Globus pallidus (tissue), 1 donor: ENCODE measurements around the gene CARD19.
"Not testable (repeated sequence)": the region's sequence is repeated elsewhere in the genome, so short reads cannot be mapped to it uniquely, and the experiment has no call there.

ENCODE experiments used
- DNase-seq: peaks from one replicate; pipeline ENCODE4 v3.0.0-alpha.2; 2015; ENCODE audit warnings: low spot score

Gene CARD19

GRCh38 chr9:93134015-93134739 is 38.2 kb downstream of the CARD19 start, which contains the start of gene NINJ1:
Gene NINJ1, minus strand, starts transcription at chr9:93134251. Its CDS starts 34 bp downstream, at chr9:93134217.
- peak; percentile 80 for DNase-seq

DNA sequence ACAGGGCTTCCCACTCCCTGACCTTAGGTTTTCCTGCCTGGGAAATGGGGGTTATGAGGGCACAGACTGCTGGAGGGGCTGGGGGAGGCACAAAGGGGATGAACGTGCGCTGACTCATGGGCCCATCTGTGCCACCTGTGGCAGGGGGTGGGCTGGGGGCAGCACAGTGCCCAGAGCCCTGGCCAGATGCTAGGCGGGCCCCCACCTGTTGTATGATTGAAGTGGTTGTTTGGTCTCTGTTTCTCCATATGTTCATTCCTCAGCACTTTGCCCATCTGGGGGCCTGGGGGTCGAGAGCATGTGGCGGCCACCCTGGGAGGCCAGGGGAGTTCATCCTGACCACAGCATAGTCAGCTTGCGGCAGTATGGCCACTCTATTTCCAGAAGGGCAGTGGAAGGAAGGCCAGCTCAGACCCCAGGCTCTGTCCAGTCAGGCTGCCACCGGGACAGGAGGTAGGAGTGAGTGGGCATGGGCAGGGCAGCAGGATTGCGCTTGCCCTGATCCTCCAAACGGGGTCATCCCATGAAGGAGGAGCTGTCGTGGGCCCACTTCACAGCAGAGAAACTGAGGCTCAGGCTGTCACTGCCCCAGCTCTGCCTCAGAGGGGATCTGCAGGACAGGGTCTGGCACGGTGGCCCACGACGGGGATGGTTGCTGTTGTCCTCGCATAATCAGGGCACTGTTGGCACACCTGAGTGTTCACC is 38.9 kb downstream of the CARD19 start:
- no peak for DNase-seq

DNA sequence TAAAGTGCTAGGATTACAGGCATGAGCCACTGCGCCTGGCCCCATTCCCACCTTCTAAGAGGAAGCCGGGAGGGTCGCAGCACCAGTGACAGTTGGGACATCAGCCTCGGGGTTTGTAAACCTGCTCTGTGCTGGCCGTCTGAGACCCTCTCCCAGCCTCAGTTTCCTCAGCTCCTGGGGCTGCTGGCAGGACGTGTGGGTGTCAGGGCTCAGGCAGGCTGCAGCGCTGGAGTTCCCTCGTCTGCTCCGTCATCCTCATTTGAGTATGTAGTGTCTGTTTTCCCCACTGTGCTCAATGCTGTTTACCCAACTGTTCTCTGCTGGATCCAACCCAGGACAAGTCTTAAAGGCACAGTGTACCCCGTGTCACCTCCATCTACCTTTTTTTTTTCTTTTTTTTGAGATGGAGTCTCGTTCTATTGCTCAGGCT is 40.0 kb downstream of the CARD19 start:
- DNase-seq, result peak; percentile 55

DNA sequence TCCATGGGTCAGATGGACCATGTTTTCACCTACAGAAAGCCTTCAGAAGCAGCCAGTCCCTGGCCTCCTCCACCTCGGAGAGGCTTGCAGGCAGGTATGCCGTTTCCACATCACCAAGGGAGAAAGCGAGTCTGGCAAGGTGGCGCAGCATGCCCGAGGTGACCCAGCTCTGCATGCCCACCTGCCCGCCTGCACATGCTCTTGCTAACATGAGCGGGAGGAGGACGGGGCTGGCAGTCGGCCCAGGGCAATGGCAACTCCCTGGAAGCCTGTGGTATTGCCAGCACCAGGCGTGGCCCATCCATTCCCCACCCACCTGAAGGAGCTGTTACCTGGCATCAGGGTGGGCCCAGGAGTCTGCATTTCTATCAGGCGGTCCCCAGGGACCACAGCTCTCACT is 41.3 kb downstream of the CARD19 start:
- no peak for DNase-seq

DNA sequence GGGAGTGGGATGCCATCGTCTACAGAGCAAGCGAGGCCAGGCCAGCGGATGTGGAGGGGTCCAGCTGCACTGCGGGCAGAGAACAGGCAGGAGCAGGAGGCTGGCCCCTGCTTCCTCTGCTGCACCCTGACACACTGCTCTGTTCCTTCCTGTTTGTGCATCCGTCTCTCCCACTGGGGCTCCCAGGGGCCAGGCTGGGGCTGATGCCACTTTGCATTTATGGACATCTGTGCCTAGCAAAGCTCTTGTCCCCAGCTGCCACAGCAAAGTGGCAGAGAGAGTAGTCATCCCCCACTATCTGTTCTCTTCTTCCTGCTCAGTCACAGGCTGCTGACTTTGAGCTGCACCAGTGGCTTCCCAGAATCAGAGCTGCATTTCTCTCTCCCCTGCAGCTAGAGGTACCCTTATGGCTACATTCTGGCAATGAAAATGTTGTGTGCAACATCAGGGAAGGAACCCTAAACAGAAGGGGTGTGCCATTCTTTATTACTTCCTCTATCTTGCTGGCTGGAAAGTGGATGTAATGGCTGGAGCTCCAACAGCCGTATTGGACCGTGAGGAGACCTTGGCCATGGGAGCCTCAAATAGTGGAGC is 42.3 kb downstream of the CARD19 start:
- peak; percentile 49 for DNase-seq

DNA sequence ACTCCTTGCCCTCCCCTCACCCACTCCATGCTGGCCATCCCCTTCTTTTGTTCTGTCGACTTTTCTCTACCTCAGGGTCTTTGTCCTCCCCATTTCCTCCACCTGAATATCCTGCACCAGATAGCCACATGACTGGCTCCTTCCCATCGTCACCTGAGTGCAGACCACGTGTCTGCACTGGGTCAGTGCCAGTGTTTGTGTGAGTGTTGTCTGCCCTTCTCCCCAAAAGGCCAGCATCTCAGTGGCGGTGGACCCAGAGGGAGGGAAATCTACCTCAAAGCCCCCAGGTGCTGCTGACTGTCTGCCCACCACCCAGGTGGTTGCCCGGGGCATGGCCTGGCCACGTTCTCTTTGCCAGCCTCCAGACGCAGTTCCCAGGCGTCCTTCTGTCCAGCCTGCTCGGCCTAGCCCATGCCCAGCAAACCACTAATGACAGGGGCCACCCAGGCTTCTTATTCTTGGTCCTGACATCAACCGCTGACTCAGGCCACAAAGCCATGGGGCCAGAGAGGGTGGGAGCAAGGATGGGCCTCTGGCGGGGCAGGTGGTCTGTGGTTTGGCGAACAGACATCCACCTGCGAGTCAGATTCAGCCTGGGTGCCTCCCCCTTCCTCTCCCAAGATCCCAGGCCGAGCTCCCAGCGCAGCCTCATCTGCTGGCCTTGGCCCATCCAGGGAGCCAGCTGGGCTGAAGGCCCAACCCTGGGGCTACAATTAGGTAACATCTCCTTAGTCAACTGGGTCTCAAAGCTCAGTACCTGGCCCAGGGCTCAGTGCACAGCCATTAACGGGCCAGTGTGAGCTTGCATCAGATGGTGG is 43.6 kb downstream of the CARD19 start:
- no peak for DNase-seq

DNA sequence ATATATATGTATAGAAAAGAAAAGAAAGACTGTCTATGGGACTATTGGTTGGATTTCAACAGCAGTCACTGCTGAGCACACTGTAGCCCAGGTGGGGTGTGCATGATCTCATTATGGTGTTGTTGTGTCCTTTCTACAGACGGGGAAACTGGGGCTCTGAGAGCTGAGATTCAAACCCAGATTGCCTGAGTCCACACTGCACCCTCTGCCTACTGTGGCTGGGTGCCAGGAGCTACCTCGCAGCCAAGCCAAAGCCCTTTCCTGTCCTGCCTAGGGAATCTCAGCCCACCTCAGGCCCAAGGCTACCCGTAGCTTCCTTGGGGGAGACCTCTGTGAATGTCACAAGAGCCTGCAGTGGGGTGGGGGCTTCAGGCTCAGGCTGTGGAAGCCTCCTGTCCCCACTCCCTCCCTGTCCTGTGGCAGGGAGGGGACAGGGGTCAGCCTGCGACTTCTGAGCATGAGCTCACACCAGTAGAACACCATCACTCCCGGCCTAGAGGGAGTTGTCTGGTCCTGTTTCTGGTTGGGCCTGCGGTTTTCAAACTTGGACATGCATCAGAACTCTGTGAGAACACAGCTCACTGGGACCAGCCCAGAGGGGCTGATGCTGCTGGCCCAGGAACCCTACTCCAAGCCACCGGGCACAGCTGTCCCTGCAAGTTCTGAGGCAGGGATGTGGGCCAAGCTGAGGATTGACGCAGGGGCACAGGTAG is 45.9 kb downstream of the CARD19 start:
- no peak for DNase-seq

- peak; percentile 98 for DNase-seq
Observed at GRCh38 chr9:93143830-93144530, 48.0 kb downstream of the CARD19 start.

DNA sequence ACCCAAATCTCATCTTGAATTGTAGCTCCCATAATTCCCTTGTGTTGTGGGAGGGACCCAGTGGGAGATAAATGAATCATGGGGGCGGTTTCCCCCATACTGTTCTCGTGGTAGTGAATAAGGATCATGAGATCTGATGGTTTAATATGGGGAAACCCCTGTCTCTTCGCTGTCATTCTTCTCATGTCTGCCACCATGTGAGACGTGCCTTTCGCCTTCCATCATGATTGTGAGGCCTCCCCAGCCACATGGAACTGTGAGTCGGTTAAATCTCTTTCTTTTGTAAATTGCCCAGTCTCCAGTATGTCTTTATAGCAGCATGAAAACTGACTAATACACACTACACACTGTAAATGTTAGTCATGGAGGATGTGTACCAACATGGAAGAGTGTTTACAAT is 50.7 kb downstream of the CARD19 start:
- not testable (repeated sequence) for DNase-seq

GRCh38 chr9:93147632-93148031 is 51.6 kb downstream of the CARD19 start:
- no peak for DNase-seq

GRCh38 chr9:93148721-93149120 is 52.7 kb downstream of the CARD19 start:
- DNase-seq, result no peak

- no peak for DNase-seq
Observed at GRCh38 chr9:93149361-93149760, 53.3 kb downstream of the CARD19 start.

DNA sequence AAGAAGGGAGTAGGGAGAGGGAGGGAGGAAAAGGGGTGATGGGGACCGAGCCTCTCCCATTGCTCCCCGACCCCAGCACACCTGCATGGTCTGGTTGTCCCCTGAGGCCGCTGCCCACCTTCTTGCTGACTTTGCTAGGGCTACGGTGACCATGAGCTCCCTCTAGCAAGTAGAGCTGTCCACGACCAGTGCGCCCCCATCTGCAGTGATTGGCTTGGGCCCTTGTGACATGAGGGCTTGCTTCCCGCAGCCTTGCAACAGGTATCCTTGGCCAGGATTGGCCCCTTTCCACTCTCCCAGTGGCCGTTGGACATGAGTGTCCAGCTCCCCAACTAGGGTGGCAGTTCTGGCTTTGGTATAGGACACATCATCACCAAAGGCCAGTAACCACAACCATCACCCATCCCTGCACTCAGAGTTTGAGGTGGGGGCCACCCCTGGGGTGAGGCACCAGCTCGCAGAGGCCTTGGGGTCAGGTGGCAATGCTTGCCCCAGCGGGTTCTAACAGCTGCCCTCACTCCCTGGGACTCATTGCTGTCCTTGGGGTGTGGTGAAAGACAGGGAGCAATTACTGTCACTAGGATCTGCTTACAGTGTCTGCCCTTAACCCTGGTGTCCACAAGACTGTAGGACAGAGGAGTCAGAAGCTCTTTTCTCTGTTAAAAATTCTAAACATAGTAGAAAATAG is 55.2 kb downstream of the CARD19 start:
- no peak for DNase-seq

DNA sequence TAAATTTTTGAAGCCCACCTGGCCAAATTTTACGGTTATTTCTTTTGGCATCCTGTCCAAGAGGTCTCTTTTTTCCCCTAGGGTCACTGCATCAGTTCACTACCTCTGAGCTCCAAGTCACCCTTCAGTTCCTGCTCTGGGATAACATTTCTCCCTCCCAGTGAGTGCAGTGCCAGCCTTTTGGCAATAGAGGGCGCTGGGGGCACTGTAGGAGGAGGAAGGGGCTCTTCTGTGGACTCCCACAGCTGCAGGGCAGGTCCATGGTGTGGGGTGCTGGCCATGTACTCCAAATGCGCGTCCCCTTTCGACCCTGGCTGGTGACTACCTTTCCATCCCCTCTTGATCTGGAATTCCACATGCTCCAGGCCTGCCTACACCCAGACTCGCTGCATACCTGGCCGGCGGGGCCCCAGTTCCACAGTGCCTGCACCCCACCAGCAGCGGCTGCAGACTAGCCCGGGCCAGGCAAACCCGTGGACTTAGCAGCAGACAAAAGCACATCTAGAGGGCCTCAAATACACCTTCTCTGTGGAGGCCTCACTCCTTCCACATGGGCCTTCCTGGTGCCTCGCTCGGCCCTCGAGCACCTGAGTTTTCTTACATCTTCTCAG is 58.4 kb downstream of the CARD19 start:
- no peak for DNase-seq

GRCh38 chr9:93155716-93156474 is 59.9 kb downstream of the CARD19 start:
- DNase-seq, result peak; percentile 85

DNA sequence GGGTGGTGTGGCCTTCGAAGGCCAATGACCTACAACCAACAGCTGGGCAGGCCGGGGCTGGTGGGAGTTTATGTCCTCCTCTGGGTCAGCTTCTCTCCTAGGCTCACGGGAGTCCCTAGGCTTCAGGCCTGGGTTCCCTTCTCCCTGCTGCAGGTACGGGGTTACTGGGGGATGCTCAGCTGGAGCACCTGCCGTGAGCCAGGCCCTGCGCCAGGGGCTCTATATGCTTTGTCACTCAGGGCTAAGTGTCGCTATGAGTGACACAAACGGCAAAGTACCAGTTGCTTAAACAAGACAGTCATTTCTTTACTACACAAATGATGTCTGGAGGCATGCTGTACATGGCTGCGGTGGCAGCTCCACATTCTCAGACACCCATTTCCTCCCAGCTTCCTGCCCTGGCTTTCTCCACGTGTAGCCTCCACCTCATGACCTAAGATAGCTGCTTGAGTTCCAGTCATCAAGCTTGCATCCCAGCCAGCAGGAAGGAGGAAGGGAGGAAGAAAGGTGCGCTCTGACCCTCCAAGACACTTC is 60.5 kb downstream of the CARD19 start:
- DNase-seq, result no peak

DNA sequence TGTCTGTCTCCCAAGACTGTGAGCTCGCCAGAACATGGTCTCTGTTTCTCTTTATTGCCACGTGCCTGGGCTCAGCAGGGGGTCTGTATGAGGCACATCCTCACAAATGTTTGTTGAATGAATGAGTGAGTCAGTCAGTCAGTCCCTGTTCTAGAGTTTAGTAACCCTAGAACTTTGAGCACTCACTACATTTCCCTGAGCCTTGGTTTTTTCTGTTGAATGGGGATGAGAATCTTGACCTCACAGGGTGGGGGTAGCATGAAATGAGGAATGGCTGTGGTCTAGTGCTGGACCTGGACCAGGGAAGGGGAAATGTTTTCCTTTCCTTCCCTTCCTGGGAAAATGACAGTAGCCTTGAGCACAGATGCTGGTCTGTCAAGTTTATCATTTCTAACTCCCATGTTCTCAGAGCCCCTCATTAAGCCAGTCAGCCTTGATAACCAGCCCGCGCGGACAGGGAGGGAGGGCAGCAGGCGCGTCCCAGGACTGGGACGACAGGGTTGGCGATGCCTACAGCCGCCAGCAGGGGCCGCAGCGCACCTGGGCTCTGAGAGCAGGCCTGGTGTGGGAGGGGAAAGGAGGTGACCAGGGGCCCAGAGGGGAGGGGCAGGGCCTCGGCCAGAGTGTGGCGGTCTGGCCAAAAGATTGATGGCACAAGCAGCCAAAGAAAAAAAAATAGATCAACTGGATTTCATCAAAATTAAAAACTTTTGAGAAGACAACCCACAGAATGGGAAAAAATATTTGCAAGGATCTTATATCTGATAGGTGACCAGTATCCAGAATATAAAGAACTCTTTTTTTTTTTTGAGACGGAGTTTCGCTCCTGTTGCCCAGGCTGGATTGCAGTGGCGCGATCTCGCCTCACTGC is 63.8 kb downstream of the CARD19 start:
- DNase-seq, result peak; percentile 70
